Liver (tissue), 3 donors: ENCODE measurements around the gene ST8SIA1.

Experiments used
- EGR1 ChIP-seq, 2 donors: IDR thresholded peaks; 2 replicates each; pipeline ENCODE4 v1.6.1; 2016 to 2018; ENCODE audit warnings: antibody characterized with exemption in 2 of 2, low read depth in 2 of 2
- GABPA ChIP-seq, 2 donors: IDR thresholded peaks in 1 of 2; conservative IDR thresholded peaks in 1 of 2; 2 replicates each; pipeline ENCODE4 v1.6.1; 2016; ENCODE audit warnings: antibody characterized with exemption in 2 of 2, mild to moderate bottlenecking in 1 of 2, moderate library complexity in 1 of 2
- JUND ChIP-seq, 2 donors: IDR thresholded peaks; 2 replicates each; pipeline ENCODE4 v1.6.1; 2016; ENCODE audit warnings: antibody characterized with exemption in 2 of 2
- NR2F2 ChIP-seq: IDR thresholded peaks from 2 replicates; pipeline ENCODE4 v1.6.1; 2016; ENCODE audit warnings: antibody characterized with exemption
- RAD21 ChIP-seq, 2 donors: IDR thresholded peaks; 2 replicates each; pipeline ENCODE4 v1.6.1; 2016; ENCODE audit warnings: antibody characterized with exemption in 2 of 2, mild to moderate bottlenecking in 2 of 2
- RXRA ChIP-seq, 2 donors: IDR thresholded peaks; 2 replicates each; pipeline ENCODE4 v1.6.1; 2017 to 2018; ENCODE audit warnings: antibody characterized with exemption in 2 of 2, mild to moderate bottlenecking in 1 of 2
- SP1 ChIP-seq: IDR thresholded peaks from 2 replicates; pipeline ENCODE4 v1.6.1; 2018; ENCODE audit warnings: antibody characterized with exemption, mild to moderate bottlenecking
- TAF1 ChIP-seq: conservative IDR thresholded peaks from 2 replicates; pipeline ENCODE4 v1.6.1; 2016; ENCODE audit warnings: antibody characterized with exemption, mild to moderate bottlenecking
- YY1 ChIP-seq: IDR thresholded peaks from 2 replicates; pipeline ENCODE4 v1.6.1; 2016; ENCODE audit warnings: antibody characterized with exemption, mild to moderate bottlenecking
- TF ChIP-seq, protein P1 (sequence below): fragments of 150-350 bp; IDR thresholded peaks from 2 replicates; pipeline ENCODE4 v1.5.1; 2017; ENCODE audit warnings: improper control_type of control experiment, low read depth, low read length; ENCODE audit not compliant: missing input control
- TF ChIP-seq, protein P2 (sequence below): IDR thresholded peaks from 2 replicates; pipeline ENCODE4 v1.6.1; 2016; ENCODE audit warnings: antibody characterized with exemption
- TF ChIP-seq, protein P3 (sequence below): IDR thresholded peaks from 2 replicates; pipeline ENCODE4 v1.6.1; 2016; ENCODE audit warnings: antibody characterized with exemption, mild to moderate bottlenecking
- TF ChIP-seq, protein P4 (sequence below): IDR thresholded peaks from 2 replicates; pipeline ENCODE4 v1.6.1; 2016; ENCODE audit warnings: antibody characterized with exemption
- TF ChIP-seq, protein P5 (sequence below): IDR thresholded peaks from 2 replicates; pipeline ENCODE4 v1.6.1; 2016; ENCODE audit warnings: antibody characterized with exemption
- donor health status: healthy.
- donor health status: healthy.

DNA sequence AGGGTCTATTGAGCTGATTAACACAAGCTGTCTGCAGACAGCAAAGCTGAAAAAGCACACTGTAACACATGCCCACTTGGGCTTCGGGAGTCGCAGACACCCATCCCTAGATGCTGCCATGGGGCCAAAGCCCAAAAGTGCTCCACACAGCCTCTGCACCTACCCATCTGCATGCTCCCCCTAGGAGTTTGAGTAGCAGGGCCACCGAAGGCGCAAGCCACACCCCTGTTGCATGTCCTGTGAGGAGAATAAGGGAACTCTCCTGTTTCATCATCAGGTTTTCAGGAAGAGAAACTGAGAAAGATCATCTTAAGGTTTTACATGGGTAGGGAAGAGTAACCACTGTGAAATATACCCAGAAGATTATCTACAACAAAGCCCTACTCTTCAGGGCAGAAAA is 5.6 kb upstream of the ST8SIA1 start:
- TF ChIP-seq, protein P1, sequence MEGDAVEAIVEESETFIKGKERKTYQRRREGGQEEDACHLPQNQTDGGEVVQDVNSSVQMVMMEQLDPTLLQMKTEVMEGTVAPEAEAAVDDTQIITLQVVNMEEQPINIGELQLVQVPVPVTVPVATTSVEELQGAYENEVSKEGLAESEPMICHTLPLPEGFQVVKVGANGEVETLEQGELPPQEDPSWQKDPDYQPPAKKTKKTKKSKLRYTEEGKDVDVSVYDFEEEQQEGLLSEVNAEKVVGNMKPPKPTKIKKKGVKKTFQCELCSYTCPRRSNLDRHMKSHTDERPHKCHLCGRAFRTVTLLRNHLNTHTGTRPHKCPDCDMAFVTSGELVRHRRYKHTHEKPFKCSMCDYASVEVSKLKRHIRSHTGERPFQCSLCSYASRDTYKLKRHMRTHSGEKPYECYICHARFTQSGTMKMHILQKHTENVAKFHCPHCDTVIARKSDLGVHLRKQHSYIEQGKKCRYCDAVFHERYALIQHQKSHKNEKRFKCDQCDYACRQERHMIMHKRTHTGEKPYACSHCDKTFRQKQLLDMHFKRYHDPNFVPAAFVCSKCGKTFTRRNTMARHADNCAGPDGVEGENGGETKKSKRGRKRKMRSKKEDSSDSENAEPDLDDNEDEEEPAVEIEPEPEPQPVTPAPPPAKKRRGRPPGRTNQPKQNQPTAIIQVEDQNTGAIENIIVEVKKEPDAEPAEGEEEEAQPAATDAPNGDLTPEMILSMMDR, result no peak
- TF ChIP-seq, protein P2, sequence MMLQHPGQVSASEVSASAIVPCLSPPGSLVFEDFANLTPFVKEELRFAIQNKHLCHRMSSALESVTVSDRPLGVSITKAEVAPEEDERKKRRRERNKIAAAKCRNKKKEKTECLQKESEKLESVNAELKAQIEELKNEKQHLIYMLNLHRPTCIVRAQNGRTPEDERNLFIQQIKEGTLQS, result no peak
- TF ChIP-seq TAF1 (no peak), NR2F2 (no peak), EGR1 (IDR thresholded peaks at IDR 0.05; ENCODE audit: low read depth in 2 of 2) (no peak), YY1 (no peak), GABPA (IDR thresholded peaks at IDR 0.05 in 1 of 2, conservative IDR thresholded peaks at IDR 0.05 in 1 of 2) (no peak), RAD21 (IDR thresholded peaks at IDR 0.05) (no peak), JUND (IDR thresholded peaks at IDR 0.05) (no peak), SP1 (no peak), RXRA (IDR thresholded peaks at IDR 0.05) (no peak)
- TF ChIP-seq, protein P3, sequence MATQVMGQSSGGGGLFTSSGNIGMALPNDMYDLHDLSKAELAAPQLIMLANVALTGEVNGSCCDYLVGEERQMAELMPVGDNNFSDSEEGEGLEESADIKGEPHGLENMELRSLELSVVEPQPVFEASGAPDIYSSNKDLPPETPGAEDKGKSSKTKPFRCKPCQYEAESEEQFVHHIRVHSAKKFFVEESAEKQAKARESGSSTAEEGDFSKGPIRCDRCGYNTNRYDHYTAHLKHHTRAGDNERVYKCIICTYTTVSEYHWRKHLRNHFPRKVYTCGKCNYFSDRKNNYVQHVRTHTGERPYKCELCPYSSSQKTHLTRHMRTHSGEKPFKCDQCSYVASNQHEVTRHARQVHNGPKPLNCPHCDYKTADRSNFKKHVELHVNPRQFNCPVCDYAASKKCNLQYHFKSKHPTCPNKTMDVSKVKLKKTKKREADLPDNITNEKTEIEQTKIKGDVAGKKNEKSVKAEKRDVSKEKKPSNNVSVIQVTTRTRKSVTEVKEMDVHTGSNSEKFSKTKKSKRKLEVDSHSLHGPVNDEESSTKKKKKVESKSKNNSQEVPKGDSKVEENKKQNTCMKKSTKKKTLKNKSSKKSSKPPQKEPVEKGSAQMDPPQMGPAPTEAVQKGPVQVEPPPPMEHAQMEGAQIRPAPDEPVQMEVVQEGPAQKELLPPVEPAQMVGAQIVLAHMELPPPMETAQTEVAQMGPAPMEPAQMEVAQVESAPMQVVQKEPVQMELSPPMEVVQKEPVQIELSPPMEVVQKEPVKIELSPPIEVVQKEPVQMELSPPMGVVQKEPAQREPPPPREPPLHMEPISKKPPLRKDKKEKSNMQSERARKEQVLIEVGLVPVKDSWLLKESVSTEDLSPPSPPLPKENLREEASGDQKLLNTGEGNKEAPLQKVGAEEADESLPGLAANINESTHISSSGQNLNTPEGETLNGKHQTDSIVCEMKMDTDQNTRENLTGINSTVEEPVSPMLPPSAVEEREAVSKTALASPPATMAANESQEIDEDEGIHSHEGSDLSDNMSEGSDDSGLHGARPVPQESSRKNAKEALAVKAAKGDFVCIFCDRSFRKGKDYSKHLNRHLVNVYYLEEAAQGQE, result no peak
- TF ChIP-seq, protein P4, sequence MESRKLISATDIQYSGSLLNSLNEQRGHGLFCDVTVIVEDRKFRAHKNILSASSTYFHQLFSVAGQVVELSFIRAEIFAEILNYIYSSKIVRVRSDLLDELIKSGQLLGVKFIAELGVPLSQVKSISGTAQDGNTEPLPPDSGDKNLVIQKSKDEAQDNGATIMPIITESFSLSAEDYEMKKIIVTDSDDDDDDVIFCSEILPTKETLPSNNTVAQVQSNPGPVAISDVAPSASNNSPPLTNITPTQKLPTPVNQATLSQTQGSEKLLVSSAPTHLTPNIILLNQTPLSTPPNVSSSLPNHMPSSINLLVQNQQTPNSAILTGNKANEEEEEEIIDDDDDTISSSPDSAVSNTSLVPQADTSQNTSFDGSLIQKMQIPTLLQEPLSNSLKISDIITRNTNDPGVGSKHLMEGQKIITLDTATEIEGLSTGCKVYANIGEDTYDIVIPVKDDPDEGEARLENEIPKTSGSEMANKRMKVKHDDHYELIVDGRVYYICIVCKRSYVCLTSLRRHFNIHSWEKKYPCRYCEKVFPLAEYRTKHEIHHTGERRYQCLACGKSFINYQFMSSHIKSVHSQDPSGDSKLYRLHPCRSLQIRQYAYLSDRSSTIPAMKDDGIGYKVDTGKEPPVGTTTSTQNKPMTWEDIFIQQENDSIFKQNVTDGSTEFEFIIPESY, result no peak
- TF ChIP-seq, protein P5, sequence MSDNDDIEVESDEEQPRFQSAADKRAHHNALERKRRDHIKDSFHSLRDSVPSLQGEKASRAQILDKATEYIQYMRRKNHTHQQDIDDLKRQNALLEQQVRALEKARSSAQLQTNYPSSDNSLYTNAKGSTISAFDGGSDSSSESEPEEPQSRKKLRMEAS, result no peak
